Measurements from ENCODE around the gene MT2A.
A peak's percentile ranks its signal among the peaks of the same experiment; 100 is the strongest.

Gene MT2A

DNA sequence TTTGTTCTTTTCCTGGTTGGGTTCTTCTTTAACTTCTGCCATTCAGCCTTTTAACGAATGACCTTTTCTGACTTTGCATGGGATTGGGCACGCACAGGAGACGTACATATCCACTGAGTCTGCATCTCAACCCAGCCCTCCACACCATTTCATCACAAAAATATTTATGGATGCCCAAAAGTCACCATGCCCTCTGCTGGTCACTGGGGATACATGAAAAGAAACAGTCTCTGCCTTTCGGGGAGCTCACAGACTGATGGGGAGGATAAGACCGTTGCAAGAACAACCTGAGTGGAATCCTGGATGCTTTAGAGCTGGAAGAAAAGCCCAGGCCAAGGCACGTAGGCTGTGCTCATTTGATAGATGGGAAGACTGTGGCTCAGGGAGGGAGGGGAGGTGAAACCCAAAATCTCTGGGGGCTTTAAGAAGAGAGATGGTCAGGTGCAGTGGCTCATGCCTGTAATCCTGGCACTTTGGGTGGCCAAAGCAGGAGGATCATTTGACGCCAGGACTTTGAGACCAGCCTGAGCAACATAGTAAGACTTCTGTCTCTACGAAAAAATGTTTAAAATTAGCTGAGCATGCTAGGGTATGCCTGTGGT is 7.9 kb upstream of the MT2A start:
- Histone ChIP-seq H3K36me3 (ENCODE audit: control insufficient read depth in 5 of 5, insufficient read depth in 5 of 5, low read length in 5 of 5) (no peaks in the 10 kb centered on the region), H3K27ac (ENCODE audit: low read depth, low read length) (no peak overlapping the region), H3K4me3 (ENCODE audit: low read depth in 1 of 5, low read length in 5 of 5) (no peak overlapping the region), H3K9ac (ENCODE audit: low read length in 5 of 5) (no peak overlapping the region), H3K4me1 (ENCODE audit: control insufficient read depth in 5 of 5, insufficient read depth in 5 of 5, low read length in 5 of 5) (peaks cover 0 to under 1% (median 0%) of the 10 kb centered on the region in 5 donors), H3K27me3 (ENCODE audit: control insufficient read depth in 5 of 5, insufficient read depth in 4 of 5, low read length in 5 of 5) (peaks cover 0 to 3% (median 0%) of the 10 kb centered on the region in 5 donors), H3K9me3 (ENCODE audit: control insufficient read depth in 5 of 5, low read length in 5 of 5) (no peaks in the 10 kb centered on the region)

DNA sequence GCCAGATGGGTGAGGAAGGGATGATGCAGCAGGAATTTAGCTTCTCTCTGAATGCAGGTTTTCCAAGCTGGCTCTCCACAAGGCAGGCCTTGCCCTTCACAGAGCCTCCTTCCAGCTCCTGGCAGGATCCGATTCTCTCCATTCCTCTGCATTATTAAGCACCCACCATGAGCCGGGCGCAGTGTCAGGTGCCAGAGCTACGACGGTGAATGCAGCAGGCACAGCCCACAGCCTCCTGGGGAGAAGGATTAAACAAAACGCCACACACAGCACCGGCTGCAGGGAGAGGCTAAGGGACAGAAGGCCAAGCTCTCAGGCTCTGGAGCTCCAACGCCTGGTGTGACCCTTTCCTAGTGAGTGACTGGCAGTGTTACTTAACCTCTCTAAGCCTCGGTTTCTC is 7.1 kb upstream of the MT2A start:
- Histone ChIP-seq H3K9ac (ENCODE audit: low read length in 5 of 5) (no peak overlapping the region), H3K27ac (ENCODE audit: low read depth, low read length) (no peak overlapping the region)

DNA sequence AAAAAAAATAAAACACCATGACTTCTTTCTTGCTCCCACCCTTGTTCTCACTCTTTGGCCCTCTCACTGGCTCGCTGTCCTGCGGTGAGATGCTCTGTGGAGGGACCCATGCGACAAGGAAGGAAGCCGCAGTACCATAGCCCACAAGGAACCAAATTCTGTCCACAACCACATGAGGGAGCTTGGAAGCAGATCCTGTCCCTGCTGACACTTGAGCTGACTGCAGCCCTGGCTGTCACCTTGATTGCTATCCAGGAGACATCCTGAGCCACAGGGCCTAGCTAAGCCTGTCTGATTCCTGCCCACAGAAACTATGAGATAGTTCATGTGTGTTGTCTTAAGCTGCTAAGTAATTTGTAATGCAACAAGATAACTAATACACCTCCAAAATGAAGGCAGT is 4.8 kb upstream of the MT2A start:
- no peak overlapping the region for H3K27ac ChIP-seq (ENCODE audit: low read depth, low read length)
- no peaks in the 10 kb centered on the region for H3K9me3 ChIP-seq (ENCODE audit: control insufficient read depth in 5 of 5, low read length in 5 of 5)
- peaks cover 0 to 3% (median 0%) of the 10 kb centered on the region in 5 donors for H3K27me3 ChIP-seq (ENCODE audit: control insufficient read depth in 5 of 5, insufficient read depth in 4 of 5, low read length in 5 of 5)
- H3K36me3 ChIP-seq (ENCODE audit: control insufficient read depth in 5 of 5, insufficient read depth in 5 of 5, low read length in 5 of 5), result no peaks in the 10 kb centered on the region
- H3K4me3 ChIP-seq (ENCODE audit: low read depth in 1 of 5, low read length in 5 of 5), result no peak overlapping the region
- H3K9ac ChIP-seq (ENCODE audit: low read length in 5 of 5), result no peak overlapping the region
- peaks cover 15 to 30% (median 23%) of the 10 kb centered on the region in 5 donors for H3K4me1 ChIP-seq (ENCODE audit: control insufficient read depth in 5 of 5, insufficient read depth in 5 of 5, low read length in 5 of 5)

More for the DNA sequence above, 7.1 kb upstream of the MT2A start:
- Histone ChIP-seq H3K27me3 (ENCODE audit: control insufficient read depth in 5 of 5, insufficient read depth in 4 of 5, low read length in 5 of 5) (peaks cover 0 to 3% (median 0%) of the 10 kb centered on the region in 5 donors), H3K4me3 (ENCODE audit: low read depth in 1 of 5, low read length in 5 of 5) (no peak overlapping the region), H3K9me3 (ENCODE audit: control insufficient read depth in 5 of 5, low read length in 5 of 5) (no peaks in the 10 kb centered on the region), H3K36me3 (ENCODE audit: control insufficient read depth in 5 of 5, insufficient read depth in 5 of 5, low read length in 5 of 5) (no peaks in the 10 kb centered on the region), H3K4me1 (ENCODE audit: control insufficient read depth in 5 of 5, insufficient read depth in 5 of 5, low read length in 5 of 5) (peaks cover 5 to 8% (median 6%) of the 10 kb centered on the region in 5 donors)

DNA sequence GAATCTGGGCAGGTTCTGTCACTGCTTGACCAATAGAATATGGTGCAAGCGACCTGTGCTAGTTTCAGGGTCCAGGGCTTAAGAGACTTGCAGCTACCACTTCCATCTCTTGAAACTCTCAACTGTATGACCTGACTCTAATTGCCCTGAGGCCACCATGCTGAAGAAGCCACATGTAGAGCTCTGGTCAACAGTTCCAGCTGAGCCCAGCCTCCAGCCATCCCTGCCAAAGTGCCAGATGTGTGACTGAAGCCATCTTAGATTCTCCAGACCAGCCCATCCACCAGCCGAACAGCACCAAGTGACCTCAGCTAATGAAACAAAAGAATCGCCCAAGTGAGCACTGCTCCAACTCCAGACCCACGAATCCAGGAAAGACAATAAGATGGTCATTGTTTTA is 3.4 kb upstream of the MT2A start:
- no peaks in the 10 kb centered on the region for H3K36me3 ChIP-seq (ENCODE audit: control insufficient read depth in 5 of 5, insufficient read depth in 5 of 5, low read length in 5 of 5)
- no peaks in the 10 kb centered on the region for H3K9me3 ChIP-seq (ENCODE audit: control insufficient read depth in 5 of 5, low read length in 5 of 5)
- H3K27ac ChIP-seq (ENCODE audit: low read depth, low read length), result no peak overlapping the region
- no peak overlapping the region for H3K4me3 ChIP-seq (ENCODE audit: low read depth in 1 of 5, low read length in 5 of 5)
- H3K27me3 ChIP-seq (ENCODE audit: control insufficient read depth in 5 of 5, insufficient read depth in 4 of 5, low read length in 5 of 5), result peaks cover 0 to 3% (median 0%) of the 10 kb centered on the region in 5 donors
- H3K4me1 ChIP-seq (ENCODE audit: control insufficient read depth in 5 of 5, insufficient read depth in 5 of 5, low read length in 5 of 5), result peaks cover 18 to 44% (median 34%) of the 10 kb centered on the region in 5 donors
- H3K9ac ChIP-seq (ENCODE audit: low read length in 5 of 5), result no peak overlapping the region

DNA sequence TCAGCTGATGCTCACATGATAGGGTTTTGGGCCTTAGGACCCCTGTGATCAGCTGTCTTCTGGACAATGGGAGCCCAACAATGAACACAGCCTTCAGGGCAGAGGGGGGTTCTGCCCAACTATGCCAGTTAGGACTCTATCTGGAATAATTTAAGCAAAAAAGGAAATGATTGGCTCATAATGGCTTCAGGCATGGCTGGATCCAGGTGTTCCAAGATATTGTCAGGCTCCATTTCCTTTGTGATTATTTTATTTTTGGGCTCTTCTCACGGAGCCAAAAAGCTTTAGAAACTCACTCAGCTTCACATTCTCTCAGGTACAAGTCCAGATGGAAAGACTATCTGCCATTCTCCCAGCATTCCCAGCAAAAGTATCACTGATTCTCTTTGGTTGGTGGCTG is 2.9 kb upstream of the MT2A start:
- Histone ChIP-seq H3K9me3 (ENCODE audit: control insufficient read depth in 5 of 5, low read length in 5 of 5) (no peaks in the 10 kb centered on the region), H3K4me3 (ENCODE audit: low read depth in 1 of 5, low read length in 5 of 5) (no peak overlapping the region), H3K27me3 (ENCODE audit: control insufficient read depth in 5 of 5, insufficient read depth in 4 of 5, low read length in 5 of 5) (peaks cover 0 to 3% (median 0%) of the 10 kb centered on the region in 5 donors), H3K36me3 (ENCODE audit: control insufficient read depth in 5 of 5, insufficient read depth in 5 of 5, low read length in 5 of 5) (no peaks in the 10 kb centered on the region), H3K4me1 (ENCODE audit: control insufficient read depth in 5 of 5, insufficient read depth in 5 of 5, low read length in 5 of 5) (peaks cover 22 to 49% (median 40%) of the 10 kb centered on the region in 5 donors), H3K9ac (ENCODE audit: low read length in 5 of 5) (peak overlapping the region in 3 of 5 donors; percentile 3 to 90 (median 38)), H3K27ac (ENCODE audit: low read depth, low read length) (peak overlapping the region; percentile 99)

DNA sequence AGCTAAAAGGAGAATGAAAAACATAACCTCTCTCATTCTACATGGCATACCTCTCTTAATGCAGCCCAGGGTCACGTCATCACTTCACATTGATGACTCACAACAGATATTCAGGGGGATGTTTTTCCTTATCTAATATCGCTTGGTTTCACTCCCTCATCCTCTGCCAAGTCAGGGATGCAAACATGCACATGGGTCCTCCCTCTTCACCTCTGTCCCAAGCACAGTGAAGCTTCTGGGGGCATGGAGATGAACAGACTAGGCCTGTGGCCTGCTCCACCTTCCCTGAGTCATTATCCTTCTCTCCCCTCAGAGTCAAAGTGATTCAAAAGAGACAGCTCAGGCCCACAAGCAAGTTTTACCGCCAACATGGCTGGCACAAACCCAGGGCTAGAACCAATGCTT is 2.3 kb upstream of the MT2A start:
- peaks cover 26 to 55% (median 46%) of the 10 kb centered on the region in 5 donors for H3K4me1 ChIP-seq (ENCODE audit: control insufficient read depth in 5 of 5, insufficient read depth in 5 of 5, low read length in 5 of 5)
- H3K9me3 ChIP-seq (ENCODE audit: control insufficient read depth in 5 of 5, low read length in 5 of 5), result no peaks in the 10 kb centered on the region
- H3K27me3 ChIP-seq (ENCODE audit: control insufficient read depth in 5 of 5, insufficient read depth in 4 of 5, low read length in 5 of 5), result peaks cover 0 to 3% (median 0%) of the 10 kb centered on the region in 5 donors
- H3K27ac ChIP-seq (ENCODE audit: low read depth, low read length), result peak overlapping the region; percentile 99
- H3K36me3 ChIP-seq (ENCODE audit: control insufficient read depth in 5 of 5, insufficient read depth in 5 of 5, low read length in 5 of 5), result no peaks in the 10 kb centered on the region
- peak overlapping the region; percentile 3 to 90 (median 51) for H3K9ac ChIP-seq (ENCODE audit: low read length in 5 of 5)
- H3K4me3 ChIP-seq (ENCODE audit: low read depth in 1 of 5, low read length in 5 of 5), result no peak overlapping the region

DNA sequence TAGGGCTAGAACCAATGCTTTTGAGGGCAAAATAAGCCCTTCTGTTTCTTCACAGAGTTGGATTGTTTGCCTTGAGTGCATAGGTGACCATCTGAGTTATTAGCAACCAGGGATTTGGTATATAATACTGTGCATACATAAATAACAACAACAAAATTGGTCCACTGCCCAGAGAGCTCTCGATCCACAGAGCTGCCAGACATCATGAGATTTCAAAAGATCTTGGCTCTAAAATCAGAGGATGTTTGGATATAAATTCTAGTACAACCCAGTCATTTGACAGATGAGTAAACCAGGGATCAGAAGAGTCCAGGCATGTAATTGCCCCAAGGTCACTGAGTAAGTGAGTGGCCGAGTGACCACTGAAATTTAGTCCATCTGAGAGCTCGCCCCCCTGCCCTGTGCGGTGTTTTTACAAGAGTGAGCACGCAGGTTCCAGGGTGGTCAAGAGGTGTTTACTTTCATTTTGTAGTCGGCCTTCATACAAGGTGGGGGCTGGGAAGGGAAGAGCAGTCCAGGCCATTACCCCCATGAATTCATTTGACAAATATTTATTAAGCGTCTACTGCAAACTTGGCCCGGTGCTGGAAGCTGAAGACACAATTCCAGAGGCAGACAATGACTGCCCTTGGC is 1.8 kb upstream of the MT2A start:
- Histone ChIP-seq H3K27ac (ENCODE audit: low read depth, low read length) (peak overlapping the region; percentile 99), H3K4me3 (ENCODE audit: low read depth in 1 of 5, low read length in 5 of 5) (peak overlapping the region in 4 of 5 donors; percentile 20 to 35 (median 32)), H3K4me1 (ENCODE audit: control insufficient read depth in 5 of 5, insufficient read depth in 5 of 5, low read length in 5 of 5) (peaks cover 31 to 60% (median 51%) of the 10 kb centered on the region in 5 donors), H3K9ac (ENCODE audit: low read length in 5 of 5) (peak overlapping the region; percentile 51 to 90 (median 70)), H3K9me3 (ENCODE audit: control insufficient read depth in 5 of 5, low read length in 5 of 5) (no peaks in the 10 kb centered on the region), H3K27me3 (ENCODE audit: control insufficient read depth in 5 of 5, insufficient read depth in 4 of 5, low read length in 5 of 5) (peaks cover 0 to under 1% (median 0%) of the 10 kb centered on the region in 5 donors), H3K36me3 (ENCODE audit: control insufficient read depth in 5 of 5, insufficient read depth in 5 of 5, low read length in 5 of 5) (no peaks in the 10 kb centered on the region)

DNA sequence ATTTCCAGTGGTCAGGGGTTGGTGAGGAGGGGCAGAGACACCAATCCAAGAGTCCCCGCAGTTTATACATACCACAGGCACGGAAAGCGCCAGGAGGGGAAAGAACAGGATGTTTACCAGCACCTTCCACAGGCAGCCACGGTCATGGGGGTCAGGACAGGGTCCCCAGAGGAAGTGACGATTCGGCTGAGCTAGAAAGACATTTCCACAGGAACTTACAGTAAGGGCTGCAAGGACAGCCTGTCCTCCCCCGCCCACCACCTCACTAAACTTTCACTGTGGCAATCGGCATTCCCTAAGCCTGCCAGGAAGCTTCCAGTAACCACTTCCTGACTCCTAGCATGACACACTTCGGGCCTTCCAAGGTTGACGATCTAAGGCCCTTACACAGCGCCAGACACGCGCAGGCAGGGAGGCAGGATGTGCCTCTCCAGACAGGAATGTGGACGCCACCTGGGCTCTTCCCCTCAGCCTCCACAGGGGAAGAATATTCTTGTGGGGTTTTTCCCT is 1.2 kb upstream of the MT2A start:
- H3K36me3 ChIP-seq (ENCODE audit: control insufficient read depth in 5 of 5, insufficient read depth in 5 of 5, low read length in 5 of 5), result no peaks in the 10 kb centered on the region
- no peaks in the 10 kb centered on the region for H3K9me3 ChIP-seq (ENCODE audit: control insufficient read depth in 5 of 5, low read length in 5 of 5)
- H3K9ac ChIP-seq (ENCODE audit: low read length in 5 of 5), result peak overlapping the region; percentile 70 to 90 (median 86)
- H3K4me3 ChIP-seq (ENCODE audit: low read depth in 1 of 5, low read length in 5 of 5), result peak overlapping the region in 4 of 5 donors; percentile 33 to 97 (median 89)
- peaks cover 34 to 63% (median 54%) of the 10 kb centered on the region in 5 donors for H3K4me1 ChIP-seq (ENCODE audit: control insufficient read depth in 5 of 5, insufficient read depth in 5 of 5, low read length in 5 of 5)
- H3K27me3 ChIP-seq (ENCODE audit: control insufficient read depth in 5 of 5, insufficient read depth in 4 of 5, low read length in 5 of 5), result no peaks in the 10 kb centered on the region
- peak overlapping the region; percentile 99 for H3K27ac ChIP-seq (ENCODE audit: low read depth, low read length)

DNA sequence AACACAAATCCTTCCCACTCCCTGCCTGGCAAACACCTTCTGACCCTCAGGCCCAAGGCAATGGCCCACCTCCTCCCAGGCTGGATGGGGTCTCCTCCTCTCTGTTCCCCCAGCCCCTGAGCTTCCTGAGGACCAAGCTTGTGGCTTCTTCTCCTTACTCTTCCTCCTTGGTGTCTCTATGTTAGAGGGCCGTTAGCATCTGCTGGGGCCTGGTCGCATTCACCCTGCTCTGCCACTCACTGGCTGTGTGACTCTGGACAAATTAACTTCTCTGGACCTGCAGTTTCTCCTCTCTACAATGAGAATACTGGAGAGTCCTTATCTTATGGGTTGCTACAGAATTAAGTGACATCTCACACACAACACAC is 725 bp upstream of the MT2A start:
- Histone ChIP-seq H3K27me3 (ENCODE audit: control insufficient read depth in 5 of 5, insufficient read depth in 4 of 5, low read length in 5 of 5) (no peaks in the 10 kb centered on the region), H3K9ac (ENCODE audit: low read length in 5 of 5) (peak overlapping the region; percentile 66 to 90 (median 86)), H3K4me3 (ENCODE audit: low read depth in 1 of 5, low read length in 5 of 5) (peak overlapping the region; percentile 61 to 97 (median 91)), H3K4me1 (ENCODE audit: control insufficient read depth in 5 of 5, insufficient read depth in 5 of 5, low read length in 5 of 5) (peaks cover 34 to 66% (median 54%) of the 10 kb centered on the region in 5 donors), H3K27ac (ENCODE audit: low read depth, low read length) (peak overlapping the region; percentile 99), H3K36me3 (ENCODE audit: control insufficient read depth in 5 of 5, insufficient read depth in 5 of 5, low read length in 5 of 5) (no peaks in the 10 kb centered on the region), H3K9me3 (ENCODE audit: control insufficient read depth in 5 of 5, low read length in 5 of 5) (no peaks in the 10 kb centered on the region)

DNA sequence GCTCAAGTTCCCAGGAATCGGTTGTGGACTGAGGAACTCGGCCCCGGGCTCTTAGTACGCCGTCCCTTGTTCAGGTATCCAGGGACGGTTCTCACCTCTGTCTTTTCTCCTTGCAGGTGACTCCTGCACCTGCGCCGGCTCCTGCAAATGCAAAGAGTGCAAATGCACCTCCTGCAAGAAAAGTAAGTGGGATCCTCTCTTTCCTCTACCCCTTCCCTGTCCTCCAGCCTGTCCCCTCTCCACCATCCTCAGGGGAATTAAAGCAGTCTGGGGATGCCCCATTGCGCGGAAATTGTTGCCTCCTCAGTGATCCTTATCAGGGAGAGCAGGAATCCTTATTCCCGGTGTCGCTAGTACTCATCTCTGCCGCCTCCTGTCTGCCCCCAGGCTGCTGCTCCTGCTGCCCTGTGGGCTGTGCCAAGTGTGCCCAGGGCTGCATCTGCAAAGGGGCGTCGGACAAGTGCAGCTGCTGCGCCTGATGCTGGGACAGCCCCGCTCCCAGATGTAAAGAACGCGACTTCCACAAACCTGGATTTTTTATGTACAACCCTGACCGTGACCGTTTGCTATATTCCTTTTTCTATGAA is 585 bp downstream of the MT2A start:
- H3K4me1 ChIP-seq (ENCODE audit: control insufficient read depth in 5 of 5, insufficient read depth in 5 of 5, low read length in 5 of 5), result peaks cover 34 to 66% (median 54%) of the 10 kb centered on the region in 5 donors
- no peaks in the 10 kb centered on the region for H3K36me3 ChIP-seq (ENCODE audit: control insufficient read depth in 5 of 5, insufficient read depth in 5 of 5, low read length in 5 of 5)
- H3K27me3 ChIP-seq (ENCODE audit: control insufficient read depth in 5 of 5, insufficient read depth in 4 of 5, low read length in 5 of 5), result no peaks in the 10 kb centered on the region
- no peaks in the 10 kb centered on the region for H3K9me3 ChIP-seq (ENCODE audit: control insufficient read depth in 5 of 5, low read length in 5 of 5)
- H3K27ac ChIP-seq (ENCODE audit: low read depth, low read length), result peak overlapping the region; percentile 99
- peak overlapping the region; percentile 73 to 94 (median 89) for H3K9ac ChIP-seq (ENCODE audit: low read length in 5 of 5)
- peak overlapping the region; percentile 87 to 97 (median 91) for H3K4me3 ChIP-seq (ENCODE audit: low read depth in 1 of 5, low read length in 5 of 5)

All from subcutaneous abdominal adipose tissue (tissue), 5 donors.